Measurements from ENCODE around the gene TBC1D2. TPM values are rescaled to one million over a fixed set of nuclear protein-coding genes. Genes with fewer than 3 reads are reported as not detected.

Gene TBC1D2
- total RNA-seq, 2 experiments from 2014 or later = 3.1 to 5.5 TPM

GRCh38 chr9:98150164-98150563 is 105.3 kb downstream of the TBC1D2 start:
- intact Hi-C loops (cut with micrococcal nuclease; ENCODE audit: unreplicated experiment) = no loop called here
- no peak for DNase-seq (ENCODE audit: low spot score)
- TF ChIP-seq CTCF (conservative IDR thresholded peaks at IDR 0.05; ENCODE audit: low read length) = no peak
- no peak for TF ChIP-seq EZH2phosphoT487 (IDR thresholded peaks at IDR 0.05; ENCODE audit: borderline replicate concordance, low read depth, low read length)
- H3K27ac ChIP-seq (ENCODE audit: low read depth, low read length, poor library complexity, severe bottlenecking) = no peak overlapping the region
- no peak overlapping the region for H3K4me3 ChIP-seq (ENCODE audit: low read depth, low read length, poor library complexity, severe bottlenecking)
- ChIA-PET POLR2A (interaction anchor here (0.6 kb wide), 1 partner anchor 64 kb away, joined by 6 read pairs; no protein-coding TSS in a partner anchor), CTCF (ENCODE audit: unreplicated experiment) (no interaction called here)
- no peak overlapping the region for H2AFZ ChIP-seq (ENCODE audit: low read length)
- no TSS peak for BruUV-seq (replicated peaks)
- no peaks in the 10 kb centered on the region for H4K20me1 ChIP-seq (ENCODE audit: insufficient read depth, low read length)
- no peak overlapping the region for H3K4me2 ChIP-seq (ENCODE audit: low read length)
- no peaks in the 10 kb centered on the region for H3K36me3 ChIP-seq (ENCODE audit: insufficient read depth, low read length)
- H3K79me2 ChIP-seq (ENCODE audit: insufficient read depth, low read depth, low read length) = no peaks in the 10 kb centered on the region
- no peaks in the 10 kb centered on the region for H3K9me2 ChIP-seq (ENCODE audit: insufficient read depth, low read length)
- H3K9me3 ChIP-seq (ENCODE audit: low read length) = no peaks in the 10 kb centered on the region
- no peaks in the 10 kb centered on the region for H3K4me1 ChIP-seq (ENCODE audit: insufficient read depth, low read length, poor library complexity, severe bottlenecking)

GRCh38 chr9:98149422-98149821 is 106.0 kb downstream of the TBC1D2 start:
- Histone ChIP-seq H3K9me3 (ENCODE audit: low read length) (no peaks in the 10 kb centered on the region), H4K20me1 (ENCODE audit: insufficient read depth, low read length) (no peaks in the 10 kb centered on the region), H3K4me2 (ENCODE audit: low read length) (no peak overlapping the region), H3K79me2 (ENCODE audit: insufficient read depth, low read depth, low read length) (no peaks in the 10 kb centered on the region), H3K4me3 (ENCODE audit: low read depth, low read length, poor library complexity, severe bottlenecking) (no peak overlapping the region), H3K27ac (ENCODE audit: low read depth, low read length, poor library complexity, severe bottlenecking) (no peak overlapping the region), H2AFZ (ENCODE audit: low read length) (no peak overlapping the region), H3K4me1 (ENCODE audit: insufficient read depth, low read length, poor library complexity, severe bottlenecking) (no peaks in the 10 kb centered on the region), H3K36me3 (ENCODE audit: insufficient read depth, low read length) (no peaks in the 10 kb centered on the region), H3K9me2 (ENCODE audit: insufficient read depth, low read length) (no peaks in the 10 kb centered on the region)
- DNase-seq (ENCODE audit: low spot score) = no peak
- TF ChIP-seq CTCF (conservative IDR thresholded peaks at IDR 0.05; ENCODE audit: low read length) = no peak
- TF ChIP-seq EZH2phosphoT487 (IDR thresholded peaks at IDR 0.05; ENCODE audit: borderline replicate concordance, low read depth, low read length) = no peak
- ChIA-PET POLR2A (interaction anchor here (0.5 to 1.0 kb wide), 3 partner anchors 11 to 215 kb away, joined by 3 to 6 read pairs (median 3); no protein-coding TSS in a partner anchor), CTCF (ENCODE audit: unreplicated experiment) (no interaction called here)
- BruUV-seq (replicated peaks) = no TSS peak
- intact Hi-C loops (cut with micrococcal nuclease; ENCODE audit: unreplicated experiment) = no loop called here

Small RNAs within 50 kb of the gene (microRNA-seq; reads per million reads assigned to microRNA genes)
- not detected for gene MIR6854 (ENCODE audit: borderline replicate concordance)

Small RNAs within 50 kb of the gene (small RNA-seq; reads per million reads assigned to genes)
- gene MIR6854 = not detected

Other genes with a start within 250 kb of the TBC1D2 start
- gene NANS, start 198.9 kb downstream of the TBC1D2 start, total RNA-seq (2014; rRNA removed; shearing (Covaris generic)) = 63.7 and 70.6 TPM in 2 replicates
- 50.4 and 56.9 TPM in 2 replicates for gene NANS, start 198.9 kb downstream of the TBC1D2 start, total RNA-seq (2022)
- 18.4 and 21.4 TPM in 2 replicates for gene TRIM14, start 136.4 kb downstream of the TBC1D2 start, total RNA-seq (2014; rRNA removed; shearing (Covaris generic))
- gene TRIM14, start 136.4 kb downstream of the TBC1D2 start, total RNA-seq (2022) = 26.0 and 31.2 TPM in 2 replicates
- 1.8 and 2.2 TPM in 2 replicates for gene CORO2A, start 63.0 kb downstream of the TBC1D2 start, total RNA-seq (2014; rRNA removed; shearing (Covaris generic))
- gene CORO2A, start 63.0 kb downstream of the TBC1D2 start, total RNA-seq (2022) = 3.2 and 3.9 TPM in 2 replicates